ENCODE measurements around the gene CIZ1. TPM values are rescaled to one million over a fixed set of nuclear protein-coding genes. Genes with fewer than 3 reads are reported as not detected.

CIZ1 gene
- total RNA-seq, 1 donor from 2014 or later = 186 TPM

GRCh38 chr9:128169492-128169891 is 21.9 kb downstream of the CIZ1 start:
- no peak overlapping the region for H3K4me3 Mint-ChIP-seq
- H3K4me1 Mint-ChIP-seq (ENCODE audit: unreplicated experiment) = no peaks in the 10 kb centered on the region
- H3K9me3 Mint-ChIP-seq = no peaks in the 10 kb centered on the region
- no peak for DNase-seq (ENCODE audit: extremely low spot score, unreplicated experiment)
- no peaks in the 10 kb centered on the region for H3K27me3 Mint-ChIP-seq
- TF ChIP-seq, protein P1, sequence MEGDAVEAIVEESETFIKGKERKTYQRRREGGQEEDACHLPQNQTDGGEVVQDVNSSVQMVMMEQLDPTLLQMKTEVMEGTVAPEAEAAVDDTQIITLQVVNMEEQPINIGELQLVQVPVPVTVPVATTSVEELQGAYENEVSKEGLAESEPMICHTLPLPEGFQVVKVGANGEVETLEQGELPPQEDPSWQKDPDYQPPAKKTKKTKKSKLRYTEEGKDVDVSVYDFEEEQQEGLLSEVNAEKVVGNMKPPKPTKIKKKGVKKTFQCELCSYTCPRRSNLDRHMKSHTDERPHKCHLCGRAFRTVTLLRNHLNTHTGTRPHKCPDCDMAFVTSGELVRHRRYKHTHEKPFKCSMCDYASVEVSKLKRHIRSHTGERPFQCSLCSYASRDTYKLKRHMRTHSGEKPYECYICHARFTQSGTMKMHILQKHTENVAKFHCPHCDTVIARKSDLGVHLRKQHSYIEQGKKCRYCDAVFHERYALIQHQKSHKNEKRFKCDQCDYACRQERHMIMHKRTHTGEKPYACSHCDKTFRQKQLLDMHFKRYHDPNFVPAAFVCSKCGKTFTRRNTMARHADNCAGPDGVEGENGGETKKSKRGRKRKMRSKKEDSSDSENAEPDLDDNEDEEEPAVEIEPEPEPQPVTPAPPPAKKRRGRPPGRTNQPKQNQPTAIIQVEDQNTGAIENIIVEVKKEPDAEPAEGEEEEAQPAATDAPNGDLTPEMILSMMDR (conservative IDR thresholded peaks at IDR 0.05) = no peak
- no peak overlapping the region for H3K27ac Mint-ChIP-seq
- H3K36me3 Mint-ChIP-seq = peaks cover 13% of the 10 kb centered on the region

DNA sequence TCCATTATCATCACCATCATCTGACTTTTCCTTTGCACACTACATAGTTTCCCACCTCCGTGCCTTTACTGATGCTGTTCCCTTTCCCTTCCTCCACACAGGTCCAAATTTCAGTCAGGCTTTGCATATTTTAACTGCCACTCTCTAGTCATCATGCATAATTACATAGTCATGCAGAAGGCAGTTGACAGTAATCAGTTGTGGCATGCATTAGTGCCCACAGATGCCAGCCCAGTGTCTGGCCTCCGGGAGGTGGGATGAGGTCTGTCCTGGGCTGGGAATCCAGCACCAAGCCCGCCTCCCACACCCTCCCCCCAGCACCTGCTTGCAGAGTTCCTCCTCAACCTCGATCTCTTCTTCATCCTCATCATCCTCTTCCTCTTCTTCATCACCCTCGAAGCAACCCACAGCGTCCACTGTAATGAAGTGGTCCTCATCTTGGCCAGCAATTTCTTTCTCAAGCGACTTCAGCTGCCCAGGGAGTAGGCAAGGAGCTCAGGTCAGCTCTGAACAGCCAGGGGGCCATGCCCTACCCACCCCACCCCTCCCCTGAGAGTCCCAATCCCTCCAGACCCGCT is 22.6 kb downstream of the CIZ1 start:
- TF ChIP-seq, protein P1 (conservative IDR thresholded peaks at IDR 0.05) = no peak
- DNase-seq (ENCODE audit: extremely low spot score, unreplicated experiment) = no peak
- Mint-ChIP-seq H3K27ac (no peak overlapping the region), H3K4me3 (no peak overlapping the region), H3K36me3 (peaks cover 13% of the 10 kb centered on the region), H3K4me1 (ENCODE audit: unreplicated experiment) (no peaks in the 10 kb centered on the region), H3K9me3 (no peaks in the 10 kb centered on the region), H3K27me3 (no peaks in the 10 kb centered on the region)

DNA sequence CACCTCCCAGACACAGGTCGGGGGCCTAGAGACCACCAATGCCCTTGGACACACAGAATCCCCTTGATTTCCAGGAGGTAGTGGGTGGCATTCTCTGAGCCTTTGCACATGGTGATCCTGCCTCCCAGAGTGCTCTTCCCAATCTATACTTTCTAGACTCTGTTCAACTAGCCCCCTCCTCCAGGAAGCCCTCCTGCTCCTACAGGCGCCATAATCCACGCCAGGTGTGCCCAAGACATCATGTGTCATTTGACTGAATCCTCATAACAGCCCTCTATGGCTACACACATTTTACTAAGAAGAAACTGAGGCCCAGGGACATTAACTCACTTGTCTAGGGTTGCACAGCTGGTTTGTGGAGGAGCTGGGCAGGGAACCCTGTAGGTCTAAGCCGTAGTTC is 24.2 kb downstream of the CIZ1 start:
- Mint-ChIP-seq H3K36me3 (peaks cover 15% of the 10 kb centered on the region), H3K27ac (no peak overlapping the region), H3K9me3 (no peaks in the 10 kb centered on the region), H3K27me3 (no peaks in the 10 kb centered on the region), H3K4me3 (no peak overlapping the region), H3K4me1 (ENCODE audit: unreplicated experiment) (peaks cover 5% of the 10 kb centered on the region)
- TF ChIP-seq, protein P1 (conservative IDR thresholded peaks at IDR 0.05) = no peak
- DNase-seq (ENCODE audit: extremely low spot score, unreplicated experiment) = no peak

- H3K36me3 Mint-ChIP-seq = peaks cover 16% of the 10 kb centered on the region
Observed at GRCh38 chr9:128166169-128166568, 25.2 kb downstream of the CIZ1 start.

DNA sequence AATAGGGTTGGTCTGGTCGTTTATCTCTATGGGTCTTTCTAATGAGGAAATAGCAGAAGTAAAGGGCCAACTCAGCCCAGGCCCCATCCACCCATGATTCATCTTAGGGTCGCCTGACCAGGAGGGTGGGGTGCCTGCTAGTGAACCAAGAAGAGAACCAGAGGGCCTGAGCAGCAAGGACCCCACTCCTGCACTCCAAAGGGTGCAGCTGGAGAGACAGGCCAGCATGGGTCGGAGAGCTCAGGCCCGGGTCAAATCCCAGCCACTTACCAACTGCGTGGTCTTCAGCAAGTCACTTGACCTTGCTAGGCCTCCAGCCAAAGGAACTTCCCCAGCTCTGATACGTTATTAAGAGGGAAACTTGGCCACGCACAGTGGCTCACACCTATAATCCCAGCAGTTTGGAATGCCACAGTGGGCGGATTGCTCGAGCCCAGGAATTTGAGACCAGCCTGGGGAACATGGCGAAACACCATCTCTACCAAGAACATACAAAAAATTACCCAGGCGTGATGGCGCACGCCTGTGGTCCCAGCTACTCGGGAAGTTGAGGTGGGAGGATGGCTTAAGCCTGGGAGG is 27.0 kb downstream of the CIZ1 start:
- TF ChIP-seq, protein P1 (conservative IDR thresholded peaks at IDR 0.05) = no peak
- H3K9me3 Mint-ChIP-seq = no peaks in the 10 kb centered on the region
- no peak overlapping the region for H3K27ac Mint-ChIP-seq
- DNase-seq (ENCODE audit: extremely low spot score, unreplicated experiment) = no peak
- H3K4me3 Mint-ChIP-seq = no peak overlapping the region
- peaks cover 16% of the 10 kb centered on the region for H3K36me3 Mint-ChIP-seq
- H3K27me3 Mint-ChIP-seq = no peaks in the 10 kb centered on the region
- H3K4me1 Mint-ChIP-seq (ENCODE audit: unreplicated experiment) = peaks cover 11% of the 10 kb centered on the region

More at GRCh38 chr9:128166169-128166568, 25.2 kb downstream of the CIZ1 start:
- H3K27me3 Mint-ChIP-seq = no peaks in the 10 kb centered on the region
- H3K4me1 Mint-ChIP-seq (ENCODE audit: unreplicated experiment) = peaks cover 8% of the 10 kb centered on the region
- TF ChIP-seq, protein P1 (conservative IDR thresholded peaks at IDR 0.05) = no peak
- no peak for DNase-seq (ENCODE audit: extremely low spot score, unreplicated experiment)
- no peak overlapping the region for H3K4me3 Mint-ChIP-seq
- H3K27ac Mint-ChIP-seq = no peak overlapping the region
- H3K9me3 Mint-ChIP-seq = no peaks in the 10 kb centered on the region
